Testis (tissue), 3 donors: ENCODE data around the gene HPSE2. TPM values are rescaled to one million over a fixed set of nuclear protein-coding genes. Genes with fewer than 3 reads are reported as not detected.

Source experiments
- DNase-seq: peaks from one replicate; pipeline ENCODE4 v3.0.0-alpha.2; 2019
- H3K27ac ChIP-seq, 2 donors: fragments of 200-600 bp; sonication (generic); one replicate each; pipeline ENCODE4 v1.5.1; 2019
- H3K27me3 ChIP-seq: fragments of 200-600 bp; sonication (generic); one replicate; pipeline ENCODE4 v1.5.1; 2019
- H3K36me3 ChIP-seq: fragments of 200-600 bp; sonication (generic); one replicate; pipeline ENCODE4 v1.5.1; 2017; ENCODE audit warnings: low read depth; ENCODE audit errors: missing control alignments
- H3K4me1 ChIP-seq: fragments of 200-600 bp; sonication (generic); one replicate; pipeline ENCODE4 v1.5.1; 2019
- H3K4me3 ChIP-seq, 2 donors: fragments of 200-600 bp; sonication (generic); one replicate each; pipeline ENCODE4 v1.5.1; 2017 to 2019
- H3K9me3 ChIP-seq: fragments of 200-600 bp; sonication (generic); one replicate; pipeline ENCODE4 v1.5.1; 2017
- POLR2A ChIP-seq: fragments of 450-650 bp; IDR thresholded peaks from one replicate; pipeline ENCODE4 v1.6.1; 2017; ENCODE audit warnings: antibody characterized with exemption, mild to moderate bottlenecking, moderate library complexity
- WGBS, 2 donors: methylation state at CpG; one replicate each; pipeline ENCODE4 v1.1.5; 2018; 5-methylcytosine and 5-hydroxymethylcytosine counted together
- intact Hi-C: fragments of 100-400 bp; cut with DNase I; formaldehyde crosslinking; loops from one replicate; pipeline ENCODE4 v1.15.1; 2023; ENCODE audit warnings: low total_unique reads
- polyA plus RNA-seq: library from polyadenylated mRNA; stranded (reverse); fragments of 350-450 nt; fragmentation: Illumina TruSeq; extraction: RNeasy Lipid Tissue Mini Kit (QIAGEN cat#74804); gene quantifications from one replicate; pipeline ENCODE4 v1.2.3, GENCODE V29; 2014; ENCODE audit warnings: low read depth, low replicate concordance; ENCODE audit not compliant: insufficient read depth
- total RNA-seq, 2 donors: library from RNA; depleted of rRNA; stranded (reverse); fragments of >200 nt; gene quantifications; one replicate each; pipeline ENCODE4 v1.2.3, GENCODE V29; 2016
- TF ChIP-seq, protein P1 (sequence below), 3 experiments: fragments of 450-650 bp in 2 of 3; fragments of 200-600 bp in 1 of 3; sonication (generic) in 1 of 3; IDR thresholded peaks; one replicate each; pipeline ENCODE4 v1.5.1; 2016 to 2019; ENCODE audit warnings: antibody characterized with exemption in 3 of 3, mild to moderate bottlenecking in 2 of 3, moderate library complexity in 1 of 3

The HPSE2 gene
- total and polyA plus RNA-seq, 3 donors from 2014 or later, result 1.7 to 4.1 (median 2.5) TPM

DNA sequence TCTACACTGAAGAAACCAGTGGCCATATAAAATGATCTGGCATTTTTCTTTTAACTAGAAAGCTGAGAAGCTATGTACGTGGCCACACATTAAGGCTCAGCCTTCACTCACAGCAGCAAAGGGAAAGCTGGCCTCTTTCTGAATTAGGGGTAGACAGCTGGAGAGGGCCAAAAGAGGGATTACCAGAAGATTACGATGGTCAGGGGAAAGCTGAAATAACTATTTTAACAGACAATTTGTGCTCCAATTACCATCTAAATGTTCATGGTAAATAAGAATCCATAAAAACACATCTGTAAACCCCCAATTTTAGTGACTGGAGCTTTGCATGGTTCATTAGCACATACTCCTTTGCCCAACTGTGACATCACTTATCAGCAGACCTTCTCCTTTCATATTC is 314.3 kb downstream of the HPSE2 start:
- no peak overlapping the region for H3K27ac ChIP-seq
- TF ChIP-seq, protein P1, sequence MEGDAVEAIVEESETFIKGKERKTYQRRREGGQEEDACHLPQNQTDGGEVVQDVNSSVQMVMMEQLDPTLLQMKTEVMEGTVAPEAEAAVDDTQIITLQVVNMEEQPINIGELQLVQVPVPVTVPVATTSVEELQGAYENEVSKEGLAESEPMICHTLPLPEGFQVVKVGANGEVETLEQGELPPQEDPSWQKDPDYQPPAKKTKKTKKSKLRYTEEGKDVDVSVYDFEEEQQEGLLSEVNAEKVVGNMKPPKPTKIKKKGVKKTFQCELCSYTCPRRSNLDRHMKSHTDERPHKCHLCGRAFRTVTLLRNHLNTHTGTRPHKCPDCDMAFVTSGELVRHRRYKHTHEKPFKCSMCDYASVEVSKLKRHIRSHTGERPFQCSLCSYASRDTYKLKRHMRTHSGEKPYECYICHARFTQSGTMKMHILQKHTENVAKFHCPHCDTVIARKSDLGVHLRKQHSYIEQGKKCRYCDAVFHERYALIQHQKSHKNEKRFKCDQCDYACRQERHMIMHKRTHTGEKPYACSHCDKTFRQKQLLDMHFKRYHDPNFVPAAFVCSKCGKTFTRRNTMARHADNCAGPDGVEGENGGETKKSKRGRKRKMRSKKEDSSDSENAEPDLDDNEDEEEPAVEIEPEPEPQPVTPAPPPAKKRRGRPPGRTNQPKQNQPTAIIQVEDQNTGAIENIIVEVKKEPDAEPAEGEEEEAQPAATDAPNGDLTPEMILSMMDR (IDR thresholded peaks at IDR 0.05), result no peak
- no peak for TF ChIP-seq POLR2A

GRCh38 chr10:98920807-98921206 is 314.8 kb downstream of the HPSE2 start:
- Histone ChIP-seq H3K36me3 (no peaks in the 10 kb centered on the region), H3K4me3 (no peak overlapping the region), H3K9me3 (no peaks in the 10 kb centered on the region), H3K27me3 (no peaks in the 10 kb centered on the region), H3K4me1 (no peaks in the 10 kb centered on the region), H3K27ac (no peak overlapping the region)
- 42 to 49% methylated on average over 2 of the region's 2 CpGs for WGBS, 2 donors
- intact Hi-C loops, result no loop called here
- no peak for DNase-seq
- TF ChIP-seq, protein P1 (IDR thresholded peaks at IDR 0.05), result no peak
- no peak for TF ChIP-seq POLR2A

More for the DNA sequence above, 314.3 kb downstream of the HPSE2 start:
- no peaks in the 10 kb centered on the region for H3K27me3 ChIP-seq
- whole genome bisulfite sequencing, 2 donors, result 52 to 55% methylated on average over 2 of the region's 2 CpGs
- no peaks in the 10 kb centered on the region for H3K9me3 ChIP-seq
- no peaks in the 10 kb centered on the region for H3K36me3 ChIP-seq
- no peaks in the 10 kb centered on the region for H3K4me1 ChIP-seq
- no peak overlapping the region for H3K4me3 ChIP-seq
- DNase-seq, result no peak
- intact Hi-C loops, result no loop called here

DNA sequence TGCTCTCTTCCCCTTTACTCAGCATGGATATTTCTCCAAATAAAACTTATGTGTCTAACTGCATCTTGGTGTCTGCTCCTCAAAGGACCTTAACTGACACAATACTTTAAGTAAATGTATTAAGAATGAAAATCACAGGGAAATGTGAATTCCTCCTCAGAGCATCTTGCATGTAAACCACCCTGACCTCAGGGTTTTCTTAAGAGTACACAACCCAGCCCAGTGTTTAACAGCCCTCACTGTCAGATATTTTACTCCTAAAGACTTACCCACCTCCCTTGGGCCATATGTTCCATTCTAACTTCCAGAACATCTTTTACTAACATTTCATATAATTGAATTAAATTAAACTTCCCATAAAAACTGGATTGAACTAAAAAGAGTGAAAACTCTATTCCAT is 315.3 kb downstream of the HPSE2 start:
- TF ChIP-seq, protein P1 (IDR thresholded peaks at IDR 0.05), result no peak
- no peak for TF ChIP-seq POLR2A
- no peak overlapping the region for H3K4me3 ChIP-seq
- no peak for DNase-seq
- H3K36me3 ChIP-seq, result no peaks in the 10 kb centered on the region
- no peaks in the 10 kb centered on the region for H3K4me1 ChIP-seq
- intact Hi-C loops, result no loop called here
- H3K27me3 ChIP-seq, result no peaks in the 10 kb centered on the region
- H3K9me3 ChIP-seq, result no peaks in the 10 kb centered on the region
- no peak overlapping the region for H3K27ac ChIP-seq

- Histone ChIP-seq H3K27ac (no peak overlapping the region), H3K4me3 (no peak overlapping the region), H3K4me1 (no peaks in the 10 kb centered on the region), H3K27me3 (no peaks in the 10 kb centered on the region), H3K36me3 (no peaks in the 10 kb centered on the region), H3K9me3 (no peaks in the 10 kb centered on the region)
- 65 to 70% methylated on average over 2 of the region's 2 CpGs for WGBS, 2 donors
- TF ChIP-seq POLR2A, result no peak
- TF ChIP-seq, protein P1 (IDR thresholded peaks at IDR 0.05), result no peak
- no peak for DNase-seq
- intact Hi-C loops, result no loop called here
Measured at GRCh38 chr10:98919899-98920298, 315.8 kb downstream of the HPSE2 start.

DNA sequence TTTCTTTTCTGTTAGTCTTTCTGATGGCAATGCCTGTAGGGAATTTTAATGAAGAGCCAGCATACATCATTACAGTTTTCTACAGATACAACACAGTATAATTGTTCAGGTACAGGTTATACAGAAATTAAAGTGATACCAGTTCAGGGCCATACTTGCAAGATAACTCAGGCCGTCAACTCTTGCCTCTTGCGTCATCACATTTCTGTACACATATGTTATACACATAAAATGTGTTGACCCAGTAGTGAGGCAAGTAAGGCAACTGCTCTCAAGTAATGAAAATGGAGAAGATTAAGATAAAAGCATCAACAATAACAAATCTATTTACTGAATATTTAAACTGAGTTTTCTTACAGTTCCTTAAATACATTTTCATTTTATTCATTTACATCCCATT is 317.8 kb downstream of the HPSE2 start:
- no peak overlapping the region for H3K27ac ChIP-seq
- no peak overlapping the region for H3K4me3 ChIP-seq
- no peaks in the 10 kb centered on the region for H3K27me3 ChIP-seq
- DNase-seq, result no peak
- no peak for TF ChIP-seq POLR2A
- TF ChIP-seq, protein P1 (IDR thresholded peaks at IDR 0.05), result no peak
- intact Hi-C loops, result no loop called here
- 94% methylated on average over 2 of the region's 2 CpGs for WGBS, 2 donors
- H3K9me3 ChIP-seq, result no peaks in the 10 kb centered on the region
- no peaks in the 10 kb centered on the region for H3K36me3 ChIP-seq
- no peaks in the 10 kb centered on the region for H3K4me1 ChIP-seq
